Measurements from ENCODE around the gene KIF13A. TPM values are rescaled to one million over a fixed set of nuclear protein-coding genes. Genes with fewer than 3 reads are reported as not detected.
"Not testable (repeated sequence)": the region's sequence is repeated elsewhere in the genome, so short reads cannot be mapped to it uniquely, and the experiment has no call there.

Gene KIF13A
- polyA plus RNA-seq, 1 donor from 2014 or later = 1.4 TPM

- no peaks in the 10 kb centered on the region for H3K27me3 Mint-ChIP-seq
- H3K36me3 Mint-ChIP-seq = peaks cover 9% of the 10 kb centered on the region
- H3K4me1 Mint-ChIP-seq = peaks cover 6 to 7% (median 6%) of the 10 kb centered on the region in 3 donors
- H3K9me3 Mint-ChIP-seq = peaks cover 0 to 1% (median 0%) of the 10 kb centered on the region in 3 donors
- H3K4me3 Mint-ChIP-seq = no peak overlapping the region
- H3K27ac Mint-ChIP-seq = no peak overlapping the region
These were observed 69.3 kb downstream of the KIF13A start for GRCh38 chr6:17917837-17918763.

- no peak overlapping the region for H3K4me3 Mint-ChIP-seq
- H3K4me1 Mint-ChIP-seq = peaks cover 14 to 19% (median 15%) of the 10 kb centered on the region in 3 donors
- H3K36me3 Mint-ChIP-seq = peaks cover 8% of the 10 kb centered on the region
- peak overlapping the region in 1 of 3 donors; percentile 48 for H3K27ac Mint-ChIP-seq
- peaks cover 0 to 1% (median 0%) of the 10 kb centered on the region in 3 donors for H3K9me3 Mint-ChIP-seq
- no peaks in the 10 kb centered on the region for H3K27me3 Mint-ChIP-seq
These were observed 72.8 kb downstream of the KIF13A start for GRCh38 chr6:17914651-17915050.

GRCh38 chr6:17912521-17912920 lies 74.9 kb downstream of the KIF13A start:
- Mint-ChIP-seq H3K9me3 (peaks cover 0 to 1% (median 0%) of the 10 kb centered on the region in 3 donors), H3K27ac (no peak overlapping the region), H3K4me3 (no peak overlapping the region), H3K36me3 (peaks cover 6% of the 10 kb centered on the region), H3K4me1 (peaks cover 16 to 26% (median 23%) of the 10 kb centered on the region in 3 donors), H3K27me3 (no peaks in the 10 kb centered on the region)

GRCh38 chr6:17911656-17912055 lies 75.8 kb downstream of the KIF13A start:
- H3K27me3 Mint-ChIP-seq, H3K27ac Mint-ChIP-seq, H3K4me3 Mint-ChIP-seq, H3K9me3 Mint-ChIP-seq, H3K36me3 Mint-ChIP-seq: not testable (repeated sequence)
- H3K4me1 Mint-ChIP-seq = peaks cover 19 to 25% (median 25%) of the 10 kb centered on the region in 3 donors

GRCh38 chr6:17910189-17910588 lies 77.2 kb downstream of the KIF13A start:
- Mint-ChIP-seq H3K27ac (no peak overlapping the region), H3K9me3 (no peaks in the 10 kb centered on the region), H3K27me3 (no peaks in the 10 kb centered on the region), H3K36me3 (peaks cover 6% of the 10 kb centered on the region), H3K4me3 (no peak overlapping the region), H3K4me1 (peaks cover 13 to 23% (median 19%) of the 10 kb centered on the region in 3 donors)

- Mint-ChIP-seq H3K36me3 (peaks cover 6% of the 10 kb centered on the region), H3K9me3 (no peaks in the 10 kb centered on the region), H3K27me3 (no peaks in the 10 kb centered on the region), H3K27ac (no peak overlapping the region), H3K4me1 (peaks cover 13 to 23% (median 19%) of the 10 kb centered on the region in 3 donors), H3K4me3 (no peak overlapping the region)
These were observed 78.6 kb downstream of the KIF13A start for GRCh38 chr6:17908831-17909230.

GRCh38 chr6:17907406-17908229 lies 79.8 kb downstream of the KIF13A start:
- no peaks in the 10 kb centered on the region for H3K9me3 Mint-ChIP-seq

GRCh38 chr6:17905611-17906592 lies 81.5 kb downstream of the KIF13A start:
- H3K27ac Mint-ChIP-seq = no peak overlapping the region
- peaks cover 8% of the 10 kb centered on the region for H3K36me3 Mint-ChIP-seq
- peaks cover 14 to 21% (median 18%) of the 10 kb centered on the region in 3 donors for H3K4me1 Mint-ChIP-seq
- H3K27me3 Mint-ChIP-seq = peaks cover 2% of the 10 kb centered on the region
- peak overlapping the region in 1 of 4 donors; percentile 23 for H3K4me3 Mint-ChIP-seq
- H3K9me3 Mint-ChIP-seq = peaks cover 0 to 4% (median 0%) of the 10 kb centered on the region in 3 donors

More at GRCh38 chr6:17907406-17908229, 79.8 kb downstream of the KIF13A start:
- Mint-ChIP-seq H3K4me3 (peak overlapping the region in 2 of 4 donors; percentile 34 to 47), H3K36me3 (peaks cover 8% of the 10 kb centered on the region), H3K27ac (no peak overlapping the region), H3K27me3 (no peaks in the 10 kb centered on the region), H3K4me1 (peaks cover 18 to 23% (median 19%) of the 10 kb centered on the region in 3 donors)

- Mint-ChIP-seq H3K9me3 (peaks cover 0 to 6% (median 0%) of the 10 kb centered on the region in 3 donors), H3K4me3 (no peak overlapping the region), H3K27ac (no peak overlapping the region), H3K4me1 (peaks cover 10 to 13% (median 13%) of the 10 kb centered on the region in 3 donors), H3K36me3 (peaks cover 8% of the 10 kb centered on the region), H3K27me3 (peaks cover 2% of the 10 kb centered on the region)
These were observed 82.8 kb downstream of the KIF13A start for GRCh38 chr6:17904491-17905120.

GRCh38 chr6:17902974-17903373 lies 84.5 kb downstream of the KIF13A start:
- H3K36me3 Mint-ChIP-seq = peaks cover 9% of the 10 kb centered on the region
- H3K27me3 Mint-ChIP-seq = peaks cover 2% of the 10 kb centered on the region
- H3K27ac Mint-ChIP-seq = no peak overlapping the region
- H3K9me3 Mint-ChIP-seq = peaks cover 0 to 6% (median under 1%) of the 10 kb centered on the region in 3 donors
- no peak overlapping the region for H3K4me3 Mint-ChIP-seq
- peaks cover 10 to 11% (median 10%) of the 10 kb centered on the region in 3 donors for H3K4me1 Mint-ChIP-seq

- peaks cover 7% of the 10 kb centered on the region for H3K36me3 Mint-ChIP-seq
- H3K27ac Mint-ChIP-seq = no peak overlapping the region
- H3K27me3 Mint-ChIP-seq = peaks cover 2% of the 10 kb centered on the region
These were observed 85.9 kb downstream of the KIF13A start for GRCh38 chr6:17901493-17901892.

GRCh38 chr6:17900011-17900410 lies 87.4 kb downstream of the KIF13A start:
- Mint-ChIP-seq H3K27ac (no peak overlapping the region), H3K4me3 (no peak overlapping the region), H3K9me3 (peaks cover 6 to 21% (median 14%) of the 10 kb centered on the region in 3 donors), H3K4me1 (peaks cover 2 to 5% (median 3%) of the 10 kb centered on the region in 3 donors), H3K27me3 (peaks cover 2% of the 10 kb centered on the region), H3K36me3 (peaks cover 9% of the 10 kb centered on the region)

More at GRCh38 chr6:17901493-17901892, 85.9 kb downstream of the KIF13A start:
- no peak overlapping the region for H3K4me3 Mint-ChIP-seq
- peaks cover 0 to 13% (median 11%) of the 10 kb centered on the region in 3 donors for H3K9me3 Mint-ChIP-seq
- peaks cover 2 to 5% (median 3%) of the 10 kb centered on the region in 3 donors for H3K4me1 Mint-ChIP-seq

GRCh38 chr6:17899491-17899890 lies 87.9 kb downstream of the KIF13A start:
- H3K36me3 Mint-ChIP-seq = peaks cover 9% of the 10 kb centered on the region
- H3K27me3 Mint-ChIP-seq = peaks cover 2% of the 10 kb centered on the region
- peaks cover 2 to 5% (median 3%) of the 10 kb centered on the region in 3 donors for H3K4me1 Mint-ChIP-seq
- H3K27ac Mint-ChIP-seq = no peak overlapping the region
- H3K9me3 Mint-ChIP-seq = peaks cover 8 to 26% (median 14%) of the 10 kb centered on the region in 3 donors
- no peak overlapping the region for H3K4me3 Mint-ChIP-seq
